Osteocyte (in vitro differentiated cells): ENCODE data around the gene ANKRD13C. TPM values are rescaled to one million over a fixed set of nuclear protein-coding genes. Genes with fewer than 3 reads are reported as not detected.
"Not testable (repeated sequence)": the region's sequence is repeated elsewhere in the genome, so short reads cannot be mapped to it uniquely, and the experiment has no call there.

Experiments used
- DNase-seq: peaks from one replicate; pipeline ENCODE4 v3.0.0; 2021; ENCODE audit warnings: mixed read lengths; ENCODE audit not compliant: unreplicated experiment; ENCODE audit errors: extremely low spot score
- H3K27ac Mint-ChIP-seq: one replicate; pipeline ENCODE4 v1.8.0; 2021; ENCODE audit warnings: mild to moderate bottlenecking, mixed read lengths; ENCODE audit not compliant: unreplicated experiment
- H3K27me3 Mint-ChIP-seq: one replicate; pipeline ENCODE4 v1.8.0; 2021; ENCODE audit warnings: mixed read lengths; ENCODE audit not compliant: unreplicated experiment
- H3K36me3 Mint-ChIP-seq: one replicate; pipeline ENCODE4 v1.8.0; 2021; ENCODE audit warnings: mixed read lengths; ENCODE audit not compliant: unreplicated experiment
- H3K4me1 Mint-ChIP-seq: one replicate; pipeline ENCODE4 v1.8.0; 2021; ENCODE audit warnings: mixed read lengths; ENCODE audit not compliant: unreplicated experiment
- H3K4me3 Mint-ChIP-seq: one replicate; pipeline ENCODE4 v1.8.0; 2021; ENCODE audit warnings: mild to moderate bottlenecking, moderate library complexity, mixed read lengths; ENCODE audit not compliant: unreplicated experiment
- H3K9me3 Mint-ChIP-seq: one replicate; pipeline ENCODE4 v1.8.0; 2021; ENCODE audit warnings: mixed read lengths; ENCODE audit not compliant: unreplicated experiment
- CTCF ChIP-seq: fragments of 200-600 bp; sonication (generic); IDR thresholded peaks from 2 replicates; pipeline ENCODE4 v1.5.0; 2021; ENCODE audit warnings: antibody characterized with exemption, mild to moderate bottlenecking, moderate library complexity
- total RNA-seq: library from RNA; stranded (reverse); gene quantifications from 2 replicates; pipeline ENCODE4 v1.2.1, GENCODE V29; 2021

ANKRD13C gene
- total RNA-seq, 1 donor from 2014 or later, result 27.4 TPM

GRCh38 chr1:70348399-70349165, 5.9 kb downstream of the ANKRD13C start:
- H3K9me3 Mint-ChIP-seq, result no peaks in the 10 kb centered on the region
- TF ChIP-seq CTCF, result no peak
- no peaks in the 10 kb centered on the region for H3K27me3 Mint-ChIP-seq
- peaks cover 9% of the 10 kb centered on the region for H3K36me3 Mint-ChIP-seq
- H3K27ac Mint-ChIP-seq, result peak overlapping the region; percentile 4
- no peak overlapping the region for H3K4me3 Mint-ChIP-seq
- no peak for DNase-seq
- H3K4me1 Mint-ChIP-seq, result peaks cover 44% of the 10 kb centered on the region

GRCh38 chr1:70339644-70340043, 14.9 kb downstream of the ANKRD13C start:
- not testable (repeated sequence) for H3K4me3 Mint-ChIP-seq, DNase-seq, H3K27ac Mint-ChIP-seq, H3K9me3 Mint-ChIP-seq, H3K4me1 Mint-ChIP-seq, H3K27me3 Mint-ChIP-seq
- H3K36me3 Mint-ChIP-seq, result peaks cover 16% of the 10 kb centered on the region

- DNase-seq, result no peak
- Mint-ChIP-seq H3K4me3 (no peak overlapping the region), H3K4me1 (peaks cover 8% of the 10 kb centered on the region), H3K36me3 (peaks cover 16% of the 10 kb centered on the region), H3K9me3 (no peaks in the 10 kb centered on the region), H3K27me3 (no peaks in the 10 kb centered on the region), H3K27ac (no peak overlapping the region)
- no peak for TF ChIP-seq CTCF
Observed at GRCh38 chr1:70336050-70336449, 18.5 kb downstream of the ANKRD13C start.

- no peak overlapping the region for H3K4me3 Mint-ChIP-seq
- H3K4me1 Mint-ChIP-seq, result peaks cover 8% of the 10 kb centered on the region
- H3K27ac Mint-ChIP-seq, result no peak overlapping the region
- no peak for TF ChIP-seq CTCF
- H3K27me3 Mint-ChIP-seq, result no peaks in the 10 kb centered on the region
- no peaks in the 10 kb centered on the region for H3K9me3 Mint-ChIP-seq
- peaks cover 16% of the 10 kb centered on the region for H3K36me3 Mint-ChIP-seq
- DNase-seq, result no peak
Observed at GRCh38 chr1:70334436-70334835, 20.1 kb downstream of the ANKRD13C start.

GRCh38 chr1:70333245-70333644, 21.3 kb downstream of the ANKRD13C start:
- Mint-ChIP-seq H3K9me3 (no peaks in the 10 kb centered on the region), H3K36me3 (peaks cover 15% of the 10 kb centered on the region), H3K4me3 (no peak overlapping the region), H3K27me3 (no peaks in the 10 kb centered on the region), H3K27ac (no peak overlapping the region), H3K4me1 (peaks cover 8% of the 10 kb centered on the region)
- DNase-seq, result no peak
- TF ChIP-seq CTCF, result no peak
